Measurements from ENCODE around the gene ZNF280B. TPM values are rescaled to one million over a fixed set of nuclear protein-coding genes. Genes with fewer than 3 reads are reported as not detected.

Gene ZNF280B
- total RNA-seq, 1 experiment from 2014 or later, result 8.2 TPM

DNA sequence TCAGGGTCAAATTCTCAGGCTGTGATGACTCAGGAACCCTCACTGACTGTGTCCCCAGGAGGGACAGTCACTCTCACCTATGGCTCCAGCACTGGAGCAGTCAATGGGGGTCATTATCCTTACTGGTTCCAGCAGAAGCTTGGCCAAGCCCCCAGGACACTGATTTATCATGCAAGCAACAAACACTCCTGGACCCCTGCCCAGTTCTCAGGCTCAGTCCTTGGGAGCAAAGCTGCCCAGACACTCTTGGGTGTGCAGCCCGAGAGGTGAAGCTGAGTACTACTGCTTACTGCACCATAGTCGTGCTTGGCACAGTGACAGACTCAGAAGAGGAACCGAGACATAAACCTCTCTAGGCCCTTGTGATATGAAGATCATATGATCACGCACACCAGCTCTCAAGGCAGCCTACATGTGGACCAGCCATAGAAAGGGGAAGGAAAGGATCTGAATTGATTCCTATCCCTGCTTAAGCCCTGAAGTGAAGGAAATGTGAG is 58.2 kb downstream of the ZNF280B start:
- H3K9me3 Mint-ChIP-seq, result peaks cover 24 to 32% of the 10 kb centered on the region in 2 experiments

More for the DNA sequence above, 58.2 kb downstream of the ZNF280B start:
- Histone ChIP-seq H3K4ac (ENCODE audit: low read depth, low read length) (no peak overlapping the region), H3T11ph (ENCODE audit: low read length) (no peak overlapping the region), H2BK15ac (ENCODE audit: low read depth, low read length) (no peak overlapping the region), H4K91ac (ENCODE audit: insufficient read length, low read depth, low read length) (no peak overlapping the region), H3K9ac (ENCODE audit: extremely low read depth, insufficient read length, low read length) (no peak overlapping the region), H3K56ac (ENCODE audit: insufficient read length, low read depth, low read length) (no peak overlapping the region), H2BK12ac (ENCODE audit: insufficient read length, low read depth, low read length) (no peak overlapping the region), H2AK5ac (ENCODE audit: insufficient read length, low read length) (no peak overlapping the region), H3K4me2 (ENCODE audit: insufficient read depth, insufficient read length, low read length) (no peak overlapping the region), H3K27ac (ENCODE audit: insufficient read length, low read depth, low read length) (no peak overlapping the region), H2BK20ac (ENCODE audit: low read depth, low read length, poor library complexity, severe bottlenecking) (no peak overlapping the region), H2BK5ac (ENCODE audit: insufficient read length, low read length) (no peak overlapping the region), H4K20me1 (ENCODE audit: control insufficient read depth, insufficient read depth, insufficient read length) (no peaks in the 10 kb centered on the region), H2BK120ac (ENCODE audit: low read depth, low read length, poor library complexity, severe bottlenecking) (no peak overlapping the region), H2AFZ (ENCODE audit: low read length) (no peak overlapping the region), H4K5ac (ENCODE audit: insufficient read length, low read depth, low read length) (no peak overlapping the region), H3K18ac (ENCODE audit: insufficient read length, low read depth, low read length) (no peak overlapping the region), H4K8ac (replicated peaks; ENCODE audit: insufficient read length, low read depth, low read length) (no peak overlapping the region), H3K4me1 (ENCODE audit: insufficient read depth, low read length) (no peaks in the 10 kb centered on the region), H3K23me2 (ENCODE audit: insufficient read length, low read depth, low read length, poor library complexity, severe bottlenecking) (no peaks in the 10 kb centered on the region), H3K23ac (ENCODE audit: insufficient read length, low read depth, low read length) (no peak overlapping the region), H3K27me3 (ENCODE audit: insufficient read depth, low read length) (peaks cover 67% of the 10 kb centered on the region), H3K79me1 (ENCODE audit: insufficient read depth, low read depth, low read length, poor library complexity, severe bottlenecking) (no peaks in the 10 kb centered on the region), H3K14ac (ENCODE audit: insufficient read depth, low read length) (no peak overlapping the region), H3K79me2 (ENCODE audit: insufficient read depth, low read length) (no peaks in the 10 kb centered on the region), H3K9me3 (ENCODE audit: control insufficient read depth, low read depth, low read length) (peaks cover 12% of the 10 kb centered on the region)
- no CpG with 5 or more reads among the region's 4 CpGs for WGBS (ENCODE audit: extremely low coverage, insufficient read length, low lambda C conversion rate)
- Mint-ChIP-seq H3K4me3 (no peak overlapping the region), H3K27me3 (ENCODE audit: low read depth) (peaks cover 100% of the 10 kb centered on the region), H3K36me3 (ENCODE audit: insufficient read depth in 1 of 3, low read depth in 3 of 3) (peaks cover 0 to 5% (median 0%) of the 10 kb centered on the region in 3 experiments; a peak in 4 of 7 replicates), H3K4me1 (no peaks in the 10 kb centered on the region), H3K27ac (no peak overlapping the region)
- TF ChIP-seq, protein P1, sequence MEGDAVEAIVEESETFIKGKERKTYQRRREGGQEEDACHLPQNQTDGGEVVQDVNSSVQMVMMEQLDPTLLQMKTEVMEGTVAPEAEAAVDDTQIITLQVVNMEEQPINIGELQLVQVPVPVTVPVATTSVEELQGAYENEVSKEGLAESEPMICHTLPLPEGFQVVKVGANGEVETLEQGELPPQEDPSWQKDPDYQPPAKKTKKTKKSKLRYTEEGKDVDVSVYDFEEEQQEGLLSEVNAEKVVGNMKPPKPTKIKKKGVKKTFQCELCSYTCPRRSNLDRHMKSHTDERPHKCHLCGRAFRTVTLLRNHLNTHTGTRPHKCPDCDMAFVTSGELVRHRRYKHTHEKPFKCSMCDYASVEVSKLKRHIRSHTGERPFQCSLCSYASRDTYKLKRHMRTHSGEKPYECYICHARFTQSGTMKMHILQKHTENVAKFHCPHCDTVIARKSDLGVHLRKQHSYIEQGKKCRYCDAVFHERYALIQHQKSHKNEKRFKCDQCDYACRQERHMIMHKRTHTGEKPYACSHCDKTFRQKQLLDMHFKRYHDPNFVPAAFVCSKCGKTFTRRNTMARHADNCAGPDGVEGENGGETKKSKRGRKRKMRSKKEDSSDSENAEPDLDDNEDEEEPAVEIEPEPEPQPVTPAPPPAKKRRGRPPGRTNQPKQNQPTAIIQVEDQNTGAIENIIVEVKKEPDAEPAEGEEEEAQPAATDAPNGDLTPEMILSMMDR (conservative IDR thresholded peaks at IDR 0.05), result no peak
- DNase-seq, result no peak
